Measurements from ENCODE around the gene TBX4. TPM values are rescaled to one million over a fixed set of nuclear protein-coding genes. Genes with fewer than 3 reads are reported as not detected.
"Not testable (repeated sequence)": the region's sequence is repeated elsewhere in the genome, so short reads cannot be mapped to it uniquely, and the experiment has no call there.

Gene TBX4
- total and polyA plus RNA-seq, 4 donors, result not detected

DNA sequence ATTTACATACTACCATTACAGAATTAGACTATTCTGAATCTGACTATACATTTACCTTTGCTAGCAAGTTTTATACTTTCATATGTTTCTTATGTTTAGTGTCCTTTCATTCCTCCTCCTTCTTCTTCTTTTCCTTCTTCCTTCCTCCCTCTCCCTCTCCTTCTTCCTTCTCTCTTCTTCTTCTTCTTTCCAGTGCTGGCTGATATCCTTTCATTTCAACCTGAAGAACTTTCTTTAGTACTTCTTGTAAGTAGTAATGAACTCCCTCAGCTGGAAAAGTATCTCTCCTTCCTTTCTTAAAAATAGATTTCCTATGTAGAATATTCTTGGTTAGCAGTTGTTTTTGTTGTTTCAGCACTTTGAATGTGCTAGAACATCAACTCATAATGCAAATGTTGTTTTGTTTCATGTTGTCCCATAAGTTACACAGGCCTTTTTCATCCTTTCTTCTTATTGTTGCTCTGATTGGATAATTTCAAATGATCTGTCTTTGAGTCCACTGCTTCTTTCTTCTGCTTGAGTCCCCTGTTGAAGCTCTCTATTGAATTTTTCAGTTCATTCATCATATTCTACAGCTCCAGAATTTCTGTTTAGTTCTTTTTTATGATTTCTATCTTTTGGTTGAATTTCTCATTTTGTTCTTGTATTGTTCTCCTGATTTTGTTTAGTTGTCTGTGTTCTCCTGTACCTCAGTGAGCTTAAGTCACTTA is 15.1 kb upstream of the TBX4 start:
- DNase-seq (ENCODE audit: low spot score), result no peak
- Histone ChIP-seq H3K27me3 (ENCODE audit: control insufficient read depth in 4 of 4, insufficient read depth in 4 of 4, low read length in 3 of 4) (no peaks in the 10 kb centered on the region), H3K4me3 (ENCODE audit: low read depth in 1 of 3, low read length in 3 of 3) (no peak overlapping the region), H3K9ac (ENCODE audit: low read depth in 1 of 2, low read length in 2 of 2) (no peak overlapping the region), H3K4me1 (ENCODE audit: control insufficient read depth in 4 of 4, insufficient read depth in 4 of 4, low read length in 3 of 4) (no peaks in the 10 kb centered on the region), H3K9me3 (ENCODE audit: control insufficient read depth in 4 of 4, low read length in 3 of 4) (peaks cover 0 to 15% (median 1%) of the 10 kb centered on the region in 4 donors), H3K36me3 (ENCODE audit: control insufficient read depth in 4 of 4, insufficient read depth in 3 of 4, low read depth in 1 of 4, low read length in 3 of 4) (no peaks in the 10 kb centered on the region), H3K27ac (ENCODE audit: low read depth in 1 of 2, low read length in 2 of 2) (no peak overlapping the region)
- TF ChIP-seq JUND (IDR thresholded peaks at IDR 0.05), result no peak

DNA sequence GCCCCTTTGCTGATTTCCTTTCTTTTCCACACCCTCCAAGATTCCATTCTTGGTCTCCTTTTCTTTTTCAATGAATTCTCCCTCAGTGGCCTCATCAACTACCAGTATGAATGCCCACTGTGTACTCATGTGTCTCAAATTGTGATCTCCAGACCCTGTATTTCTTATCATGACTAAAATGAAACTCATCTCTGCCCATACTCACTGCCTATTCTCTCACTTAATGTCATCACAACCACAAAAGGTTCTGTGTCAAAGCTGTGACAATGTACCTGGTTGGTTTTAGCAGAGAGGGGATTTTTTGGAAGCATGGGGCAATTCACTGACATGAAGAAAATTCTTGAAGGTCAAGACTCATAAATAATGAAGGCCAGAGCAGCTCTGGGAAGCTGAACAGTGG is 11.5 kb upstream of the TBX4 start:
- Histone ChIP-seq H3K27ac (ENCODE audit: low read depth in 1 of 2, low read length in 2 of 2) (no peak overlapping the region), H3K36me3 (ENCODE audit: control insufficient read depth in 4 of 4, insufficient read depth in 3 of 4, low read depth in 1 of 4, low read length in 3 of 4) (no peaks in the 10 kb centered on the region), H3K4me3 (ENCODE audit: low read depth in 1 of 3, low read length in 3 of 3) (no peak overlapping the region), H3K4me1 (ENCODE audit: control insufficient read depth in 4 of 4, insufficient read depth in 4 of 4, low read length in 3 of 4) (no peaks in the 10 kb centered on the region), H3K9me3 (ENCODE audit: control insufficient read depth in 4 of 4, low read length in 3 of 4) (peaks cover 0 to 10% (median 1%) of the 10 kb centered on the region in 4 donors), H3K9ac (ENCODE audit: low read depth in 1 of 2, low read length in 2 of 2) (no peak overlapping the region), H3K27me3 (ENCODE audit: control insufficient read depth in 4 of 4, insufficient read depth in 4 of 4, low read length in 3 of 4) (peaks cover 0 to 3% (median 0%) of the 10 kb centered on the region in 4 donors)
- no peak for DNase-seq (ENCODE audit: low spot score)
- TF ChIP-seq, protein P1, sequence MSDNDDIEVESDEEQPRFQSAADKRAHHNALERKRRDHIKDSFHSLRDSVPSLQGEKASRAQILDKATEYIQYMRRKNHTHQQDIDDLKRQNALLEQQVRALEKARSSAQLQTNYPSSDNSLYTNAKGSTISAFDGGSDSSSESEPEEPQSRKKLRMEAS (IDR thresholded peaks at IDR 0.05), result no peak
- TF ChIP-seq SP1 (IDR thresholded peaks at IDR 0.05), result no peak
- TF ChIP-seq EGR1 (IDR thresholded peaks at IDR 0.05; ENCODE audit: low read depth in 2 of 2), result no peak
- no peak for TF ChIP-seq GABPA (IDR thresholded peaks at IDR 0.05 in 1 of 2, conservative IDR thresholded peaks at IDR 0.05 in 1 of 2)
- TF ChIP-seq YY1 (IDR thresholded peaks at IDR 0.05), result no peak
- no peak for TF ChIP-seq TAF1 (conservative IDR thresholded peaks at IDR 0.05)
- no peak for TF ChIP-seq JUND (IDR thresholded peaks at IDR 0.05)
- TF ChIP-seq, protein P2, sequence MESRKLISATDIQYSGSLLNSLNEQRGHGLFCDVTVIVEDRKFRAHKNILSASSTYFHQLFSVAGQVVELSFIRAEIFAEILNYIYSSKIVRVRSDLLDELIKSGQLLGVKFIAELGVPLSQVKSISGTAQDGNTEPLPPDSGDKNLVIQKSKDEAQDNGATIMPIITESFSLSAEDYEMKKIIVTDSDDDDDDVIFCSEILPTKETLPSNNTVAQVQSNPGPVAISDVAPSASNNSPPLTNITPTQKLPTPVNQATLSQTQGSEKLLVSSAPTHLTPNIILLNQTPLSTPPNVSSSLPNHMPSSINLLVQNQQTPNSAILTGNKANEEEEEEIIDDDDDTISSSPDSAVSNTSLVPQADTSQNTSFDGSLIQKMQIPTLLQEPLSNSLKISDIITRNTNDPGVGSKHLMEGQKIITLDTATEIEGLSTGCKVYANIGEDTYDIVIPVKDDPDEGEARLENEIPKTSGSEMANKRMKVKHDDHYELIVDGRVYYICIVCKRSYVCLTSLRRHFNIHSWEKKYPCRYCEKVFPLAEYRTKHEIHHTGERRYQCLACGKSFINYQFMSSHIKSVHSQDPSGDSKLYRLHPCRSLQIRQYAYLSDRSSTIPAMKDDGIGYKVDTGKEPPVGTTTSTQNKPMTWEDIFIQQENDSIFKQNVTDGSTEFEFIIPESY (IDR thresholded peaks at IDR 0.05), result no peak
- TF ChIP-seq, protein P3, sequence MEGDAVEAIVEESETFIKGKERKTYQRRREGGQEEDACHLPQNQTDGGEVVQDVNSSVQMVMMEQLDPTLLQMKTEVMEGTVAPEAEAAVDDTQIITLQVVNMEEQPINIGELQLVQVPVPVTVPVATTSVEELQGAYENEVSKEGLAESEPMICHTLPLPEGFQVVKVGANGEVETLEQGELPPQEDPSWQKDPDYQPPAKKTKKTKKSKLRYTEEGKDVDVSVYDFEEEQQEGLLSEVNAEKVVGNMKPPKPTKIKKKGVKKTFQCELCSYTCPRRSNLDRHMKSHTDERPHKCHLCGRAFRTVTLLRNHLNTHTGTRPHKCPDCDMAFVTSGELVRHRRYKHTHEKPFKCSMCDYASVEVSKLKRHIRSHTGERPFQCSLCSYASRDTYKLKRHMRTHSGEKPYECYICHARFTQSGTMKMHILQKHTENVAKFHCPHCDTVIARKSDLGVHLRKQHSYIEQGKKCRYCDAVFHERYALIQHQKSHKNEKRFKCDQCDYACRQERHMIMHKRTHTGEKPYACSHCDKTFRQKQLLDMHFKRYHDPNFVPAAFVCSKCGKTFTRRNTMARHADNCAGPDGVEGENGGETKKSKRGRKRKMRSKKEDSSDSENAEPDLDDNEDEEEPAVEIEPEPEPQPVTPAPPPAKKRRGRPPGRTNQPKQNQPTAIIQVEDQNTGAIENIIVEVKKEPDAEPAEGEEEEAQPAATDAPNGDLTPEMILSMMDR (IDR thresholded peaks at IDR 0.05; ENCODE audit: low read depth, low read length, missing input control), result no peak
- no peak for TF ChIP-seq RAD21 (IDR thresholded peaks at IDR 0.05)
- TF ChIP-seq HNF4G (IDR thresholded peaks at IDR 0.05), result no peak

DNA sequence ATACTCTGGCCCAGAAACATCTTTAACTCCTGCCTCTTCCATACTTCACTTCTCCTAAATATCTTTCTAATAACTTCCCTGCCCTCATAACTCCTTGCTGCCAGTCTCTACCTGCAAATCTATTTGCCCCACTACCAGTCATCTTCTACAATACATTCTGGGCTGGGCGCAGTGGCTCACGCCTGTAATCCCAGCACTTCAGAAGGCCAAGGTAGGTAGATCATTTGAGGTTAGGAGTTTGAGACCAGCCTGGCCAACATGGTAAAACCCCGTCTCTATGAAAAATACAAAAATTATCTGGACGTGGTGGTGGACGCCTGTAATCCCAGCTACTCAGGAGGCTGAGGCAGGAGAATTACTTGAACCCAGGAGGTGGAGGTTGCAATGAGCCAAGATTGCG is 10.7 kb upstream of the TBX4 start:
- not testable (repeated sequence) for H3K27ac ChIP-seq (ENCODE audit: low read depth in 1 of 2, low read length in 2 of 2); H3K9ac ChIP-seq (ENCODE audit: low read depth in 1 of 2, low read length in 2 of 2); H3K4me3 ChIP-seq (ENCODE audit: low read depth in 1 of 3, low read length in 3 of 3); H3K4me1 ChIP-seq (ENCODE audit: control insufficient read depth in 4 of 4, insufficient read depth in 4 of 4, low read length in 3 of 4); H3K27me3 ChIP-seq (ENCODE audit: control insufficient read depth in 4 of 4, insufficient read depth in 4 of 4, low read length in 3 of 4); H3K9me3 ChIP-seq (ENCODE audit: control insufficient read depth in 4 of 4, low read length in 3 of 4); DNase-seq (ENCODE audit: low spot score); H3K36me3 ChIP-seq (ENCODE audit: control insufficient read depth in 4 of 4, insufficient read depth in 3 of 4, low read depth in 1 of 4, low read length in 3 of 4)
- WGBS, result 93% methylated on average over 6 of the region's 6 CpGs

Data from liver (tissue), 9 donors.